GM19438 (cell line): ENCODE results near the gene SORCS1.

Experiments
- ATAC-seq: cut with Tn5 transposase; IDR thresholded peaks from one replicate; pipeline ENCODE4 v1.9.1; 2021; ENCODE audit warnings: low read depth; ENCODE audit not compliant: unreplicated experiment

Gene SORCS1

GRCh38 chr10:106565546-106565945 is 599.0 kb downstream of the SORCS1 start:
- ATAC-seq, result no peak

- no peak for ATAC-seq
Measured at GRCh38 chr10:106563384-106563783, 601.1 kb downstream of the SORCS1 start.

DNA sequence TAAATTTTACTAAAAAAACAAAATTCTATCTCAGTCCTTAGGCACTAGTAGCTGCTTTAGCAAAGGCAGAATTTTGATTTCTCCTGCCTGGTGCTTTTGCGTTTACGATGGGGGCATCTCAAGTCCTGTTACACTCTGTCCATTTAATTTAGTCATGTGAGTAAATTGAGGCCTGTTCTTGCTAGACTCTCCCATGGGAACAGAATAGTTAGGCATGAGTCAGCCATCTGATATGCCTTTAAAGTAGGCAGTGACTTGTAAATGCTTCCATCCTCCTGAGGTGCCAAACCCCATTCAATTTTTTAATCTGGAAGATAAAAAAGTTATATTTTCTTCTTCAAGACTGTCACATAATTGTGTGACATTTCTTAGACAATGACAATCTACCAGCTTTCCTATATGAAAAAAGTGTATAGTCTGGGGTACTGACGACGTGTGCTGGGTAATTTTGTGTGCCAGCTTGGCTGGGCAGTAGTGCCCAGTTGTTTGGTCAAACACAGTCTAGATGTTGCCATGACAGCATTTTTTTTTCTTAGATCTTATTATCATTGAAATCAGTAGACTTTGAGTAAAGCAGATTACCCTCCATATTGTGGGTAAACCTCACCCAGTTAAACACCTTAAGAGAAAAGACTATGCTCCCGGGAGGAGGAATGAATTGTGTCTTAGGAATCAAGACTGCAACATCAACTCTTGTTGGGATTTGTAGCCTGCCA is 603.4 kb downstream of the SORCS1 start:
- no peak for ATAC-seq

DNA sequence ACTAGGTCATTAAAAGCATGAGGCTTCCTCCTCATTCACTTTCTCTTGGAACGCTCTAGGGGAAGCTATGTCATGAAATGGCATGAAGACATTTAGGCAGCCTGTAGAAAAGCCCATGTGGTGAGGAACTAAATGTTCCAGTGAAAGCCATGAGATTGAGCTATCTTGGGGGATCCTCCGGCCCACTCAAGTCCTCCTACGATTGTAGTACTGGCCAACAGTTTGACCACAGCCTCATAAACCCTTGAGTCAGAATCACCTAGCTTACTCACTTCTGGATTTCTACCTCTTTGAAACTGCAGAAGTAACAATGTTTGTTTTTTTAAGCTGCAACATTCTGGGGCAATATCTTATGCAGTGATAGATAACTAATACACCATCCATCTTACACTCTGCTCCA is 605.1 kb downstream of the SORCS1 start:
- no peak for ATAC-seq

- ATAC-seq, result no peak
Measured at GRCh38 chr10:106557951-106558733, 606.4 kb downstream of the SORCS1 start.

DNA sequence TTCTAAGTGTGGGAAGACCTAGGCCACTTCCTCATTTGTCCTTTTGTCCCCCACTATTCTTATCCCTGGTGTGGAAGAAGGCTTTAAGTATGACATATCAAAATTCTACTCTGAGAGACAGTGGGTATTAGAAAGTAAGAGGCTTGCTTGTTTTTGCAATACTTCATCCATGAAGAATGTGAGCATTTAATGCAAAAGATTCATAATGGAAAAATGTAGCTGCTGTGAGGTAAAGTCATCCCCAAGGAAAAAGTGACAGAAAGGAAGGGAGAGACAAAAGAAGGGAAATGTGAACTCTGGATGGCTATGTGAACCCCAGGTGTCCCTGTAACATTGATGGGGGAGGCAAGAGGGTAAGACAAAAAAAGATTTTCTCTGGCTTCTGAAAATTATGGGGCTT is 607.5 kb downstream of the SORCS1 start:
- no peak for ATAC-seq

DNA sequence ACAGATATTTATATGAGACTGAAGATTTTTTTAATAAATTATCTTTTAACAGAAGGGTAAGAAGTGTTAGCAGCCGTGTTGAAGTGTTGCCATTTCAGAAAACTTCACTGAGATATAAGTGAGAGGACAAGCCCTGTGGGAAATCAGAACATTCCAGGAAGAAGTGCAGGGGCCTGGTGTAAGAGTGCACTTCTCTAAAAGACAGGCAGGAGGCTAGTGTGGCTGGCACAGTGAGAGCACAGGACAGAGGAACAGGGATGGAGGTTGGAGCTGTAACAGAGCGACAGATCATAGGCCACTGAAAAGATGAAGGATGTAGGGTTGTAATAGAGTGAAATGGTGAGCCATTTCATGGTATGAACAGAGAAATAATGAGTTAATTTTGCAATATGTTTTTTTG is 608.9 kb downstream of the SORCS1 start:
- no peak for ATAC-seq

DNA sequence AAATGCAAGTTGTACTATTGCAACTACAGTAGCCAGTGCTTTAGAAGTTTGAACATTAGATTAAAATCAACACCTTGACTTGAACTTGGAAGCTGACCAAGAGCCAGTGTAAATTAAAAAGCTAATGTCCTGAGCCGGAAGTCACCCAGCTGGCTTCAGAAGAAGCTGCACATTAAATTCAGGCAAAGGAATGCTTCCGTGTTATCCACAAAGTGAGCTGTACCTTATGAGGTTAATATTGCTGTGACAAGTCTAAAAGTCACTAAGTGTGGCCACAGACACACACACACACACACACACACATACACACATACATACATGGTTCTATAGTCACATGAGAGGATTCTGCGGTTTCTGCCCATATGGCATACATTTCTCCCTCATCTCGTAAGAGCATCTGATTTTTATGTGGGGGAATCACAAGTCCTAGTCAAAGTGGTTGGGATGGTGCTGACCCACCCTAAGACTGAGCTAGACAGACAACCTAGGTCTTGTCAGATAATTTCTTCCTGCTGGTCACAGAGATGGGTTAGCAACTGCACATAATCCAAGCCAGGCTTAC is 612.9 kb downstream of the SORCS1 start:
- ATAC-seq, result no peak

DNA sequence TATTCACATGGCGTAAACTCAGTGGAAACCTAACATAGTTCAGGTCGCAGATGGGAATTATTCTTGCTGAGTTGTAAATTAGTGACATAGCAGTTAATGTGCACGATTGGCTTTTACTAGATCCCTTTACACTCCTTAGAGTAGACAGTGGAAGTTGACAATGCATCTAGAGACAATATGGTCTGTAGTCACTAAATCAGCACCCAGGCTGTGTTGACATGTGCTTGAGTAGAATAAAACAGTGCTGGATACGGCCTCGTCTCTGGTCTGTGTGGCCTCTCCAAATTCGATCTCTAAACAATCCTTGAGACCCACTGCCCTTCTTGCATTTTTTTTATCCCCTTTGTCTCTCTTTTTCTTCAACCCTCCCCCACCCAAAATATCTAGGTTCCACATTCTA is 615.7 kb downstream of the SORCS1 start:
- no peak for ATAC-seq

- ATAC-seq, result no peak
Measured at GRCh38 chr10:106547047-106547635, 617.4 kb downstream of the SORCS1 start.

GRCh38 chr10:106542461-106542860 is 622.0 kb downstream of the SORCS1 start:
- ATAC-seq, result no peak

GRCh38 chr10:106540645-106541044 is 623.9 kb downstream of the SORCS1 start:
- no peak for ATAC-seq

DNA sequence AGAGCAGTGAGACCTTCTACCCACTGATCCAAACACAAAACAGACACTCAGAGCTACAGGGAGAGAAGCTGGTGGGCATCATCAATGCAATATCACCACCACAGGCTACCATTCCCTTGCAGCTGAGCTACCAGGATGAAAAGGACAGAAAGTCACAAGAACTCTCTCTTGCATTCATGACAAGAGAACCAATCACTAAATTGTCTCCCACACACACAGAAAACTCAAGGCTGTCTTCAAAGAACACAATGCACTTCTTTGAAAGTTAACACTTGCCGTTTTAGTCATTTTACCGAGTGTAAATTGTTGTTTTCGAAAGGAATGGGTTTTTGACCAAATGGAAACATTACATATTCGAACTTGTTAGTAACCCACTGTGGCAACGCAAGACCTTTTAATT is 626.6 kb downstream of the SORCS1 start:
- ATAC-seq, result no peak

- ATAC-seq, result no peak
Measured at GRCh38 chr10:106535304-106535953, 629.1 kb downstream of the SORCS1 start.

GRCh38 chr10:106534441-106534840 is 630.1 kb downstream of the SORCS1 start:
- ATAC-seq, result no peak

- ATAC-seq, result no peak
Measured at GRCh38 chr10:106528702-106529101, 635.8 kb downstream of the SORCS1 start.

GRCh38 chr10:106525835-106526234 is 638.7 kb downstream of the SORCS1 start:
- no peak for ATAC-seq
